Ureter (tissue), 1 donor: ENCODE results near the gene CAPZB. TPM values are rescaled to one million over a fixed set of nuclear protein-coding genes. Genes with fewer than 3 reads are reported as not detected.

Experiments used
- DNase-seq: peaks from one replicate; pipeline ENCODE4 v3.0.0-alpha.2; 2020; ENCODE audit warnings: low spot score
- total RNA-seq: library from RNA; stranded (reverse); gene quantifications from one replicate; pipeline ENCODE4 v1.2.4, GENCODE V29; 2023
- donor health status: DM: yes; HTN: yes; CAD: no.

CAPZB gene
- total RNA-seq, 1 donor from 2014 or later, result 284 TPM

DNA sequence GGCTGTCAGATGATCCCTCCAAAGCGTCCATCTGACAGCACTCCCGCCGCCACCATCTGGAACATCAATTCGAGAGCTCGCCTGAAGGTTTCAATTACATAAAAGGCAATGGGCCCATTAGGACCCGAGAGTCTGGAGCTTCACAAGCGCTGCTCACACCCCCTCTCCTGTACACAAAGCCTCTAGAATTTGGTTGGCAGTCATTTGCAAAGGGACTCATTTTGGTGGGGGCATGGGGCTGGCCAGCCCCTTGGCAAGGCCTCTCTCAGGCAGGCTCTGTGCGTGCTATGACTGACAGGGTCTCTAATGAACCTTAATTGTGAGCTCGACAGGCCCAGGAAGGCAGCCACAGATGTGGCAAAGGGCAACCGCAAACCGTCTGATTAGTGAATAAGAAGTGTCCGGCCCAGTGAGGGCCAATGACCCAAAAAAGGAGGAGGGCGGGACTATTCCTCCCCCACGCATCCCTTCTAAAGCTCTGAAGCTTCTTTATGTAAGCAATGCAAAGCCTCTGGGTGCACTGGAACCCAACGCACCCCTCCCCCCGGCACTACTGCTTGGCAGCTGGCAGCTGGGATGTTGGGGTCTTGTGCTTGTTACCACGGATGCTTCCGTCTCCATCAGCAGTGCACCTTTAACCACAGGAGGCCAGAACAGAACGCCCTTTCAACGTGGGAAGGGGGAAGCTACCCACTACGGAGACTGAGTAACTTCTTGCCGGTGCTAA lies 79.4 kb downstream of the CAPZB start:
- no peak for DNase-seq

DNA sequence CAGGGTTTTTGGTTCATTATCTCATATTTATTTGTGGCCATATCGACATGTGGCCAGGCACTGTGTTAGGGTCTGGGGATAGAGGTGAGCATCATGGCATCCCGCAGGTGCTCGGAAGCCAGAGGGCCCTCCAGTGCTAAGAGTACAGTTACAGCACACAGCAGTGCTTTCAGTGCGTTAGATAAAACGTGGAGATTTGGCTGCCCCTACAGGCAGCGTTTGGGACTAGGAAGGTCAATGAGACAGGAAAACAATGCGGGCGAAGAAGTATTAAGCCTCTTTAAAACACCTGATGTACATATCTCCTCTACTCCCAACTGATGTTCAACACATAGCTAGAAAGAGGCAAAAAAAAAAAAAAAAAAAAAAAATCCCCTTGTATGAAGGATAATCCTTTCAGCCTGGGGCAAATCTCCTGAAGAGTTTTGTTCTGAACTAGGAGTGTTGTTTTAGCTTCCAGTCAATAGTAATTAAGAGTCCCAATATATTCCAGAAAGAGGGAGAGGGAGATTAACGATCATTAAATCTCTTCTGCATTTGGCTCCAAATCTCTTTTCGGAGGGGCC lies 80.1 kb downstream of the CAPZB start:
- no peak for DNase-seq

DNA sequence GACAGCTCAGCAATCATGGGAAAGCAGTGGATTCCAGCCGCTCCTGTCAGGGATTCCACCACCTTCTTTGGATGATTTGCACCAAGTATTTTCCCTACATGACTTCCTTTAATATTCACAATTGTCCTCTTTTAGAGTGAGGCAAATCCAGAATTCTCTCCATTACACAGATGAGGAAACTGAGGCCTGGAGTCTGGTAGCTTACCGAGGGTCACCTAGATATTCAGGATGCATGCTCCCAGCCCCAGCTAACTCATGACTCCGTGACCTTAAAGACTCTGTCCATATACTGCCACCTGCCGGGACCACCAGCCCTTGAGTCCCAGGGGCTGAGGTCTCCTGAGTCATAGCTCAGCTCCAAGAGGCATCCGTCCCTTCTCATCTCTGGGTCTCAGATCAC lies 80.6 kb downstream of the CAPZB start:
- no peak for DNase-seq

DNA sequence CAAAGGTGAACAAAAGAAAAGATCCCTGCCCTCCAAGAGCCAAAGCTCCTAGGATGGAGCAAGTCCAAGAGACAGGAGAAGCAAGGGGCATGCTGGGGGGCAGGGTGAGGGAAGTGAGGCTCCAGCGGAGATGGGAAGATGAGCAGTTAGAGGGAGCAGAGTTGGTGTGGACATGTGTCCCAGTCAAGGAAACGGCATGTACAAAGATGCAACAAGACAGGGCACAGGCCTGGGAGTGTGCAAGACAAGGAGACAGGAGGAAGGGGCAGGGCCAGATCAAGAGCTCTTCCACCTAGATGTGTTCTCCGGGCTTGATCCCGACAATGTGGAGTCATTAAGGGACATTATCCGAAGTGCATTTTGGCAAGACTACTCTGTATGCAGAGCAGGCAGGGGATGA lies 82.1 kb downstream of the CAPZB start:
- no peak for DNase-seq

DNA sequence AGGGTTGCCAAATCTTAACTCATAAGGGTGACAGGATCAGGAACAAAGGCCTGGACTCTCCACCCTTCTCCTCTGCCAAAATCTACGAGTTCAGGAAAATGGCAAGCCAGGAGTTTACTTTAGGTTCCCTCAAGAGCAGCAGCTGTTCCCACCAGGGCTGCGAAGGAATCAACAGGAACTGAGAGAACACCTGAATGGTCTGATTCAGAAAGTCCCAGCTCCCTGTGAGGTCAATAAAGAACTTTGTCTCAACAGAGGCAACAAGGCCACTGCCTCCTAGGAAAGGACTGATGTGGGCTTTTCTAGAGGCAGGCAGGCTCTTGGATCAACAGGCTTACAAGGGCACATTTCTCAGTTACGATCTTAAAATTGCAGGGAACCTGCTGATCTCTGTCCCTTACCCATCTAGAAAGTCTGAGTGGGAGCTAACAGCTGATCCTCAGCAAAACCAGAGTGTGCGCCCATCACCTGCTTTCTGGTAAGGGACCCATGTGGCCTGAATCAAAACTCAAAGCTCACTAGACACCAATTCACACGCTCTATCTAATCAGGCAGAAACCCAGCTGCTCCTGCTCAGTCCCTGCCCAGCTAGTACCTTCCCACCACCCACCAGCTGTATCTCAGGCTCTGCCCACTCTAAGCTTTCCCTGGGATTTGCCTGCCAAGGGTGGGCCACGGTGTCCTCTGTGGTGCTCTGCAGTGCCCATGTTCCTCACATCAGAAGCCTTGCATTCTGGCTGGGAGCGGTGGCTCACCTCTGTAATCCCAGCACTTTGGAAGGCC lies 83.1 kb downstream of the CAPZB start:
- DNase-seq, result no peak

DNA sequence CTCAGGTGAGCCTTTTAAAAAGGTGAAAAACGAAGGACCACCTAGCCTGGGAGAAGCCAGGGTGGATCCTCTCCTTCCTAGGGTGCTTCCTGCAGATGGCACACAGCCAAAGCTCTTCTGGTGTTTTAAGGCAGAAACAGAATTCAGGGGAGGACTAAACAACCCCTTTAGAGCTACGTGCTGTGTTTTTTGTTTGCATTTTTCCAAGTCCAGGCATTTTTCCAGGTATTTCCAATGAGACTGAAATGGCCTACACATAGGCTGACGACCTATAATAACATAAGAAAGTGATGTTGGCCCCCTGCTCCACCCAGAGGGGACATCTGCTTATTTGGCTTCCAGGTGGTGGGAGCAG lies 83.8 kb downstream of the CAPZB start:
- DNase-seq, result no peak

DNA sequence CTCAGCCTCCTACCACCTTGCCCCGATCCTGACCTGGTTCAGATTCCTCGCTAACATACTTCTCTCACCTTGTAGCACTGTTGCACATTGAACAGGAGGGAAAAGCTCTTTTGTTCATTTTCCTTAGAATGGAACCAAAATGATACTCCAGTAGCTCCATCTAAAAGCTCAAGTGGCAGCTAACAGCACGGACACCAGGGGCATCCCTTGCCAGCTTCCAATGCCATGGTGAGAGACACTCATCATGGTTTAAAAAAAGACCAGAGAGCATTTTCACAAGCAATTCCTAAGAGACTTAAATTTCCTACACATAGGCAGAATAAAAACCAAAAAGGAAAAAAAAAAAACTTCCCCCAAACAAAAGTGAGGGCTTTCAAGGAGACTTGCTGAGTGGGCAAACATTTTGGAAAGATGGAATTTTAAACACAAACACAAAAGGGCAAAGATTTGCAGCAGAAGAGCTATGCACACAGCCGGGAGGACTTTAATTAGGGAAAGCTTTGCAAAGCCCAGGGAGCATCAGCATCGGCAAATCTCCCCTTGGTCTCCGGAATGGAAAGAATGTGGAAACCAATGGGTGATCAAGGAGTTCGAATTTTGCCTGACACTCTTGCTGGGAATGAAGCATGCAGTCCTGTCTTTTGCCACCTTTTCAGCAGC lies 84.3 kb downstream of the CAPZB start:
- no peak for DNase-seq

DNA sequence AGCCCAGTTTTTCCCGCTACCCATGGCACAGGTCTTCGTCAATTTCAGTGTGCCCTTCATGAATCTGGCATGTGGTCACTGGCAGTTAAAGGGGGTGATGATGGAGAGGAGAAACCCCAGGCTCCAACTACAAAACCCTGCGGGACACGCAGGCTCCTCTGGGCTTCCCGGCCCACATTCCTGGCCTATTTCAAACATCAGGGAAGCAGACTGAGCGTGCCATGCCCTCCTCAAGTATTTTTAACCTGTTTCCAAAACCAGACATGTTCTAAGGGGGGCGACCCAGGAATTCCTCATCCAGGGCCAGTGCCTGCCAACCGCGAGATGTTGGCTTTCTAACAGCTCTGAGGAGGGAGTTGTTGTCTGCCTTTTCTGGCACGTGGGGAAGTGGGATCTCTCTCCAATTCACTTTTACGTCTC lies 85.1 kb downstream of the CAPZB start:
- DNase-seq, result no peak

DNA sequence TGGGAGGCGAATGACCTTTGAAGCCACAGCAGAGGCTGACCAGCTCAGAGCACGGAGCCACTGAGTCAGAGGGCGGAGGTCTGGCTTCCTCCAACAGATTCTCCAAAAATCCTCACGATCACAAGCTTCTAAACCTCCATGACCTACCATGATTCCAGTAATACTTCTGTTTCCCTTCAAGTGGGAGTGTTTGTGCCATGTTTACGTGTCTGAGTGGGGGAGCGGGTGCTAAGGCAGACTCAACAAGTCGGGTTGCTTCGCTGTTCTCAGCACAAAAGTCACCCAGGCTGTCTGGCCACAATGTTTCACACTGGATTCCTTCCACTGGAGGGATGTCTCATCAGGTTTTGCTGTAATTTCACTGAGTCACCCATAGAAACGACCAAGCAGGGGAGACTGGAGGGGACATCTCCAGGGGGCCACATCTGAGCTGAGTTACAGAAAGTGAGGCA lies 87.0 kb downstream of the CAPZB start:
- peak; percentile 71 for DNase-seq

DNA sequence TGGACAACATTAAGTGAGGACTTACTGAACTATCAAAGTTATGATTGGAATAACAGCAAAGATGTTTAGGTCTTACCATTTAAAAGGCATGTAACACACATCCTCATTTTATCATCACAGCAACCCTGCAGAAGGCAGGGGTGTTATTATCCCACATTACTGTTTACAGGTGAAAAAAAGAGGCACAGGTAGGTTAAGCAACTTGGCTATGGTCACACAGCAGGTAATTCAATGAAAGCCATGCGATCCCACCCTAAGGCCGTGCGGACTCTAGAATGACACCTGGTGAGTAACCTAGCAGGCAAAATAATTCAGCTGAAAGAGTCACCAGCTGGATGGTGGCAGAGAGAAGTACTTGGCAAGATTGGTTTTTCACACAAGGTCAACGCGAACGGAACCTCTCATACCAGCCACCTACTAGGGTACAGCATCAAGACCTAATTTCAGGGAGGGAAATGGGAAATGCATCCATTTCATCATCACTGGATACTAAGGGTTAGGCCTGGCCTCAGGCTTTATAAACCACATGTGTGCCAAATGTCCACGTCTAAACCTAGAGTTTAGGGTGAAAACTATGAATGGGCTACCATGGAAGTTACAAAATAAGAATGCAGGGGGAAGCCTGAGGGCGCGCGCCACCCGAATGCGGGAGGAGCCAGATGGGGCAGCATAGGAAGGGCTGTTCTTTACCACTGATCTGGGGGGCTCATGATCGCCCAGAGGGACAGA lies 88.0 kb downstream of the CAPZB start:
- DNase-seq, result no peak

DNA sequence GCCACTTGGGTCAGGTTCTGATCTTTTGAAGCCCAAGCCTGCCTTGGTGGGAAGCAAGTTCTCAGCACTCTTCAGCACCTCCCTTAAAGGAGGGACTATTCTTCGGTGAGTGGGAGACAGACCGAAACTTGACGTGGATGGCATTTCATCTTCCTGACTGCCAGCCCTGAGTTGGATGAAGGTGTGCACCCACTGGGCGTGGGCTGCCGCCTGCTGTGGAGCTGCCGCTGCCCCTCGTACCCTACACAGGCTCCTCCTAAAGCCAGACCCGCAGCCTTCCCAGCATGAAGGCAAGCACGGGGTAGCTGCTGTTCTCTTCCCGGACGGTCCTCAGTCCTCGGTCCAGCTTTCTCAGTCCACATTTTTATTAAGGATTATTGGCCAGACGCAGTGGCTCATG lies 89.1 kb downstream of the CAPZB start:
- DNase-seq, result no peak

DNA sequence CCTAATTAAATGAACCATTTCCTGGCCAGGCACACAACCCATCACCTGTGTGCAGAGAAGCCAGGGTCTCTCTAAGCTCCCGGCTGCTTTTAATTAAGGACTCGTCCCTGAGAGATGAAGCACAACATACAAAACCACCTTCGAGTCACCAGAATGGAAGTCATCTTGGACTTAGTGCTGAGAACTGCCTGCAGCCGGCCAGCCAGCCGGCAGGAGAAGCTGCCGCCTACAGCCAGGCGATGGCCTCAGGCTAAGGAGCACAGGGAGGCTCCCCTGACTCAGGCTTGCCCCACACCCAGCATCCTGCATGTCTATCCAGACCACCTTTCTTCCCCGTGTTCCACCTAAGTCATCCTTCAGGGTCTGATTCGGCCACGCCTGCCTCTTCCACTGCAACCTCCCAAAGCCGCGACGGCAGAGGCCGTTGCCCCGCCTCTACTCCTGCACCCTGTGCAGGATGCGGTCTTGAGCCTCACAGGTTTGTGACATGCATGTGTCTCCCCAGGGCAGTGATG lies 89.6 kb downstream of the CAPZB start:
- no peak for DNase-seq

DNA sequence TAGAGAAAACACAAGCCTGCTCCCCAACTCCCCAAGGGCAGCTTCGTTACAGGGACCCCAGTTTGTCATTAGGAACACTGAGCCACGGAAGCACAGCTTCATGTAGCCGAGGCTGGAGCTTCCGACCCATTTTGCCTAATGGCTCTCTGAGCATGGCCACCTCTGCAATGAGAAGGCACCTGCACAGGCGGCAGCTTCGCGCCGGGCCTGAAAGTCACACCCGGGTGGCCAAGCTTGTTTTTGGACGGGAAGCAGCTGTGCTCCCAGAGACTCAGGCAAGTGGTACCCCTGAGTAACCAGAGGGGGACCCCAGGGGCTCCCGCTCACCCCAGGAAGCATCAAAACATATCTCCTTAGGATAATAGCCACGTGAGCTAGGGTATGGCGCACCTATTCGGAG lies 92.3 kb downstream of the CAPZB start:
- DNase-seq, result no peak

DNA sequence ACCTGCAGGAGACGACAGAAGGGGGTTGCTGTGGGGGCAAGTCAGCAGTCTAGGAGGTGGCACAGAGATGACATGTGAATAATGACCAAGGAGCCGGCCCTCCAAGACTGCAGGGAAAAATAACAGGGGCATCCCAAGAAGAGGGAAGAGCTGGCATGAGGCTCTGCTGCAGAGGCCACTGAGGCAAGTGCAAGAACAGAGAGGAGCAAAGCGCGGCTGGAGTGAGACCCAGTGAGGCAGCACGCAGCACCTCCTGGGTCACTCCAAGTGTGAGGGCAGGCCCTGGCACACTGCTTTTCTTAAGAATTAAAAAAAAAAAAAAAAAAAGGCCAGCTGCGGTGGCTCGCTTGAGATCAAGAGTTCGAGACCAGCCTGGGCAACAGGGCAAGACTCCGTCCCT lies 93.1 kb downstream of the CAPZB start:
- no peak for DNase-seq

DNA sequence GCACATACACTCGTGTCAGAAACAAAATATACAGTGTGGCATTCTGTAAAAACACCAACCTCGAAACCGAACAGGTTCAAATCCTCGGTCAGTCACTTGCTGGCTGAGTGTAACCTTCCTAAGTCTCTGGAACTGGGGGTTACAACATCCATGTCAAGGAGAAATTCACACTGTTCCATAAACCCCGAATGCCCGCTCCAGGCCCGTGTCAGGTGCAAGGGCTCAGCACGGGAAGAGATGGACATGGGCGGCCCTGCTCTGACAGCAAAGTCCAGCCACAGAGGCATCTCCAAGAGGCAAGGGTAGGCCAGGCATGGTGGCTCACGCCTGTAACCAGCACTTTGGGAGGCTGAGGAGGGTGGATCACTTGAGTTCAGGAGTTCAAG lies 93.8 kb downstream of the CAPZB start:
- DNase-seq, result no peak

DNA sequence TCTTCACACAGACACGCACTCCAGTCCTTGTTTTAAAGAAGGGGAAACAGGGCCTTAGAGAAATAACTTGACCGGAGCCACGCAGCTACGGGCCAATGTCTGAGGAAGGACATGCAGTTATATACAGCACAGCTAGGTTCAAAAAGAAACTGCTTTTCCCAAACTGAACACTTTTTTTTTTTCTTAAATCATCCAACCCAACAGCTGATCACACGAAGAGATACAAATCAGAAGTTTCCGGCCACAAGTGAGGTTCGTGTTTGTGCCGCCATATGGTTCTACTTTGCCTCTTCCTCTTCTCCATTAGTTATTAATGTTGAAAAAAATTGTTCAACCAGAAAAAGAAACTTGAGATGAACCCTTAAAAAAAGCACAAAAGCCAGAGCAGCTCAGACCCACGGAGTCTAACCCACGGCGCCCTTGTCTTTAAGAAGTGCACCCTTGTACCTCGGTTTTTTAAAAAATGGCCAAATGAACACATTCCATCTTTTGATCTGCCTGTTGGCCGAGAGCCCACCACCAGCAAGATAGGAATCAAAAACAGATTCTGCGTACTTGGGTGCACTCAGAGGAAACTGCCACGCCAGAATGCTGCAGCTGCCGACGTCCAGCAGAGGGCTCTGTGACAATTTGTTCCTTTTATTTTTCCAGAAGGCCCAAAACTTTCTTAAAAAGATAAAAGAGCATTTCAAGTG lies 94.3 kb downstream of the CAPZB start:
- peak; percentile 64 for DNase-seq

DNA sequence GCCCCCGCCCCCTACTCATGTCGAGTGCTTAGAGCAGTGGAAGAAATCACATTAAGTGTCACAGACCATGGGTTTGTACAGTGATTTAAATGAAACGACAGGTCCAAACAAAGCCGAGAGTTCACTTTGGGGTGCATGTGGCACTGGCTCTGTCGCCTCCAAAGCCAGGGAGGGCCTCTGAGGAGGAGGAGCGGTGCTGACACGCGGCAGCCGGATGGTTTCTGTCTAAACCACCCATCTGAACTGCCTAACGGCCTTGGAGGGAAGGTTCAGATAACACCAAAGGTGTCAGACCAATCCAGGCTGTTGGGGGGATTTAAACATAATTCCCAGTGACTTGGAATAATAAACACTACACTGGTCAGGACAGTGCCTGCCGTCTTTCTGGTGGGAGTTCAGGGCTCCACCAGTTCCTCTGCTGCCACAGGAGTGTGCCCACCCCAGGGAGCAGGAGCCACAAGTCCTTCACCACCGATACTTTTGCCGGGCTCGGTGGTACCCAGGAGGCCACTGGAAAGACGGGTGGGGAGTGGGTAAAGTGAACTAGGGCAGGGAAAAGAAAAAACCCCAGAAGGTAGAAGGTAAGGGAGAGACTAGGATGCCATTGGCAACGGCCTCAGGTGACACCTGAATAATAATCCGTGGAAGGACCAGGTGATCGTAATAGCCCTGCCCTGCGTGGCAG lies 95.0 kb downstream of the CAPZB start:
- DNase-seq, result peak; percentile 61

DNA sequence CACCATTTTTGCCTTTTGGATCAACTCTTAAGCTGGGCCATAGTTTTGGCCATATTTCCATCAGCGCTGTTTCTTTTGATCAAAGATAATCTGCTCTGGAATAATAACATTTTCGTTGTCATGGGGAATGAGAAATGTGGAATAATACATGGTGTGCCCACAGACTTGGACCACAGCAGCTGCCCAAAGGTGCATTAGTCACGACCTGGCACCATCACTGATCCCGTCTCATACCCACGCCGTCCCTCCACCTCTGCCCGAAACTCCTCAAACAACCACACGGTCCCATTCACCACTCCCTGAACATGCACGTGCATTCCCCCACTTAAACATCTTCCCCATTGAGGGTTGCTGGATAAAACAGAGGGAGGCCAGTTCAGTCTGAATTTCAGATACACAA lies 96.4 kb downstream of the CAPZB start:
- DNase-seq, result no peak

DNA sequence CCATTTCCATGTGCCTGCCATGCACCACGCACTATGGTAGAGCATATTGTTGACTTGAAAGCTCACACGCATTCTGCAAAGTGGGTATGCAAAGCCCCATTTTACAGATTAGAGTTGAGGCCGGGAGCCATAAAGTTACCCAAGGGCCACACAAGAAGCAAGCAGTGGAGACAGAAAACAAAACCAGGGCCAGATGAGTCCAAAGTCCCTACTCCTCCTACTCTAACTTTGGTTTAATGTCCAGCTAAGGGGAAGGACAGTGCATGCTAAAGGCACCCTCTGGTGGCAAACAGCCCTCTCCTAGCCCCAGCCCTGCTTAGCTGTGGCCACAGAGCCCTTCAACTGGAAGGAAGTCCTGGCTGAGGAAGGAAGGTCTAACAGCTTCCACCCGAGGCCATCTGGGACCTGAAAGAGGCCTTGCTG lies 98.3 kb downstream of the CAPZB start:
- no peak for DNase-seq

DNA sequence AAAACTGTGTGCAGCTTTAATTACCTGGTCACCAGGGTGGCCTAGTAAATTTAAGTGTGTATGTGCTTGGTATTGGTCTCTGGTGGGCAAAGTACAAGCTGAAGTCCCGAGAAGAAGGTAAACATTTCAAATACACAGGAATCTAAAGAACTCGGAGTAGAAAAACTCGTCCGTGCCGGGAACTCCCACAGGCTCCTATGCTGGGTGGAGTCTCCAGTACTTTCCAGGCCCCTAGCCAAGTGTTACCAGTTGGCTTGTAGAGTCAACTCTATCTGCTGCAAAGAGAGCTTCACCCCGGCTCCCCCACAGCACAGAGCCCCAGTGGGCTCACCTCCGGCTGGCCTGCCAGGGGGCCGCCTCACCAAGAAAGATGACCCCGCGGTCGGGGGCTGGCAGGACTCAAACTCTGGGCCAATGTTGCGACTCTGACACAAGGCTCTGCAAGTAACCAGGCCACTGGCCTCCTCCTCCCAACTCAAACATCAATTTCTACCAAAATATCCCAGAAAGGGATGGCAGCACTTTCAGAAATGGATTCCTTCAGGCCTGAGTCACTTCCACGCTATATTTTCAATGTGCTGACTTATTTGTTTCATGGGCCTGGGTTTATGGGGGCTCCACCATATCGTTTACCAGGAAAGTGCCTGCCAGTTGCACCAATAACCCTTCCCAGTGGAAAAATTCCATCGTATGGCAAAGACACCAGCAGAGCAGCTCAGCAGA lies 99.3 kb downstream of the CAPZB start:
- DNase-seq, result peak; percentile 67
